Measurements from ENCODE around the gene RPL29.

The RPL29 gene

DNA sequence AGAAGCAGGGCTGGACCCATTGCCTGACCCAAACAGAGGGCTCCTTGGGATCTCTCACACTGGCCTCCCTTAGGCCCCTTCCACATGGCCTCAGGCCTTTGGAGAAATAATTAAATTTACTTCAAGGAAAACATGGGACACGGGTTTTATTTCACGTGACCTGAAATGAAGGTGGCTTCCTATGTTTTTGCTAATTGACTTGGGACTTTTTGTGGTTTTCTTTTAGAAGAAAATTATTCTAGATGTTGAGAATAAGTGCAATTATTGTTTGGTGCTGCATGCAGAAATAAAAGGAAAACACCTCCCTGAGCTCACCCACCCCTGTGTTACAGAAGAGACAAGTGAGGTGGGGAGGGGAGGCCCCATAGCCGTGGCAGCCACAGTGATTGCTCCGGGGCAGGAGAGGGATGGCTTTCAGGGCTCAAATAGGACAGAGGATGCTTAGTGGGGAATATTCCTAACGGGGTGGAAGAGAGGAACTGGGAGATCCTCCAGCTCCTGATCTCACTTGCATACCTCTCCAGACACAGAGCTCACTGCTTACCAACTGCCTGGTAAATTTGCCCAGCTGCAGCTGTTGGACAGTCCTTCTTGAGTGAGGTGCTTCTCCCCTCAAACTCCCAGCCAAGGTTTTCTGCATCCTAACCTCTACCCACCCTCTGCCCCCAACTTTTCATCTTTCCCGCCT is 29.2 kb upstream of the RPL29 start:
- Histone ChIP-seq H3K4me3 (ENCODE audit: low read length) (no peak overlapping the region), H3K36me3 (ENCODE audit: insufficient read depth, low read depth, low read length) (no peaks in the 10 kb centered on the region), H3K9me3 (ENCODE audit: insufficient read depth, low read depth, low read length) (no peaks in the 10 kb centered on the region), H3K27ac (ENCODE audit: low read length) (no peak overlapping the region), H3K27me3 (ENCODE audit: insufficient read depth, low read length) (no peaks in the 10 kb centered on the region), H3K4me1 (ENCODE audit: insufficient read depth, low read length) (no peaks in the 10 kb centered on the region), H3K9ac (ENCODE audit: low read depth, low read length) (no peak overlapping the region)

DNA sequence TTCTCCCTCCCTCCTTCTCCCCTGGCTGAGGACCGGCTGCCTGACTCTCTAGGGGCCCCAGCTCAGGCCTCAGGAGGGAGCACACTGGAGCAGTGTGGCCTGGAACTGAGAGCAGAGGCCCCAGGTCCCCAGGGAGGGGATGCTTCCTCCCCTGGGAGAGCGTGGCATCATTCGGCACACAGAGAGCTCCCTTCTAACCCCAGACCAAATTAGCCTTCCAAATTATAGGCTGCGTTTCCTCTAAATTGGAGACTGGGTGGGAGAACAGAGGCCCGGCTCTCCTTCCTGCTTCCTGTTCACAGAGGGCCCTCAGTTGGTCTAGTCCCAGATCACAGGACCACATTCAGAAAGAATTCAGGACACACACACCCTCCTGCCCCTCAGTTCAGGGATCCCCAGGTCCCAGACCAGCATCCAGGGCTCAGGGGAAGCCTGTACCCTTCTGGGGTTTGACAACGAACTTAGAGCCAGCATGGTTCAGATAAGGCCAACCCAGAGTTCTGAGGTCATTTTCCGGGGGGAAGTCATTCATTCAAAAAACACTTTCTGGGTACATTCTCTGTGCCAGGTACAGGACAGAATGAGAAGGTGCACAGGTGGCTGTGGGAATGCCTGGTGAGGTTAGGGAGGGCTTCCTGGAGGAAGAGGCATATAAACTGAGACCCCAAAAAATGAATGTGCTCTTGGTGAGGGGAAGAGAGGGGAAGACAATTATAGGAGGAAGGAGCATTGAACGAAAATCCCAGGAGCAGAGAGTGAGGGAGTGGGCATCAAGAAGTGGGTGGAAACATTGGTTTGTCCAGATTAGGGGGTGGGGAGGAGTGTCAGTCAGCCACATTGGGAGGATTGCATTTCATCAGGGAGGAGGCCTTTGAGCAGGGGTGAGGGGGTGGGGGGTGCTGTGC is 28.4 kb upstream of the RPL29 start:
- H3K4me1 ChIP-seq (ENCODE audit: insufficient read depth, low read length), result no peaks in the 10 kb centered on the region
- H3K4me3 ChIP-seq (ENCODE audit: low read length), result no peak overlapping the region
- H3K36me3 ChIP-seq (ENCODE audit: insufficient read depth, low read depth, low read length), result no peaks in the 10 kb centered on the region
- H3K9me3 ChIP-seq (ENCODE audit: insufficient read depth, low read depth, low read length), result no peaks in the 10 kb centered on the region
- no peaks in the 10 kb centered on the region for H3K27me3 ChIP-seq (ENCODE audit: insufficient read depth, low read length)
- no peak overlapping the region for H3K27ac ChIP-seq (ENCODE audit: low read length)
- H3K9ac ChIP-seq (ENCODE audit: low read depth, low read length), result no peak overlapping the region

DNA sequence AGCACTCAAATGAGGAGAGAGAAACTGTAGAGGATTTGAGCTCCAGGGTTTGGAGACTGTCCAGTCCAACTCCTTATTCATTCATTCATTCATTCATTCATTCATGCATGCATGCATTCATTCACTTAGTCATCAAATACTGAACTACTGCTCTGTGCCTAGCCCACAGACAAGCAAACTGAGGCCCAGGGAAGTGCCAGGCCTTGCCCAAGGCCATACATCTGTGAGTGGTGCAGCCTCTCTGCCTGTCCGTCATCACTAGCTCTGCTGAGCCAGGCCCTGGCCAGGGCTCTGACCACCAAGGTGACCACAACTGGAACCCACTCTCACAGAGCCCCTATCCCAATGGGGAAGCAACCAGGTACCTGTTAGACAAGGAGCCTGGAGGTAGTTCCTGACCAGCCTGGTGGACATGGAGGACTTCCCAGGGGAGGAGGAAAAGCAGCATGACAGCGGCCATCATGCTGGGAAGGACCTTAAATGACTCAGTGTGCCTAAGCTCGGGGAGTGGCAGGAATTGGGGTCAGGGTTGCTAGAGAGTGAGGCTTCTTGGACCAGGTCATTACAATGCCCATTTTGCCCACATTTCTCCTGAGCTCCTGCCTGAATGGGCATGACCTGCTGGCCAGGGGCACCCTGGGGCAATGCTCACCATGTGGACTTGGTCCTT is 27.5 kb upstream of the RPL29 start:
- Histone ChIP-seq H3K27me3 (ENCODE audit: insufficient read depth, low read length) (no peaks in the 10 kb centered on the region), H3K36me3 (ENCODE audit: insufficient read depth, low read depth, low read length) (no peaks in the 10 kb centered on the region), H3K4me3 (ENCODE audit: low read length) (no peak overlapping the region), H3K9ac (ENCODE audit: low read depth, low read length) (no peak overlapping the region), H3K4me1 (ENCODE audit: insufficient read depth, low read length) (no peaks in the 10 kb centered on the region), H3K9me3 (ENCODE audit: insufficient read depth, low read depth, low read length) (no peaks in the 10 kb centered on the region), H3K27ac (ENCODE audit: low read length) (no peak overlapping the region)

DNA sequence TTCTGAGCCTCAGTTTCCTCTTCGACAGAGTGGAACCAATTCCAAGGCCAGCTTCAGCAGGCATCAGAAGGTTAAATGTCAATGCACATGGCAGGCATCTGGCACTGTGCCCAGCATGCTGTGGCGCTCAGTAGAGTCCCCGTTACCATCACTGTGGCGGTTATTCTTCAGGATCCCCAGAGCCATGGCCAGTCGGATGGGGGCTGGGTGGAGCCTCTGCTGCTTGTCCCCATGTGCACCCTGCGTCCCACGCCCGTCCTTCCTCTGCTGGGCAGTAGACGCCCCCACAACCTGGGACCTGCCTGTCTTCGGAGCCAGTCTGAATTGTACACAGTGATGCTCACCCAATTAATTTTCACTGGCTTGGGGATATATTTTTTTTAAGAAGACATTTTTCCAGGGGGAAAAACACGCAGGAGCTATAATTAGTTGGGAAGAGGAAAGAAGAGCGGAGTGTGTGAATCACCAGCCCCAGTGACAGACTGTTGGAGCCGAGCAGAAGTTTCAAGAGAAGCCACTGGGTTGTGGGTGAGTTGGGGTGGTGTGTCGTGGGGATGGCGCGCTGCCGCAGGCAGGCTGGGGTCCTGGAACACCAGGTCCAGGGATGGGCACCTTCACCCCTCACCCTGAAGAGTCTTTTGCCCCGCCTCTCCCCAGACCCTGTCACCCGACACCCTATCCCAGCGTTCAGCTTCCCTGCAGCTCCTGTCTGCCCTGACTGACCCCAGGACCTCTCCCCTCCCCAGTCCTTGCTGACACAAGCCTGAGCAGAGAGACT is 26.8 kb upstream of the RPL29 start:
- Histone ChIP-seq H3K27me3 (ENCODE audit: insufficient read depth, low read length) (no peaks in the 10 kb centered on the region), H3K9ac (ENCODE audit: low read depth, low read length) (no peak overlapping the region), H3K9me3 (ENCODE audit: insufficient read depth, low read depth, low read length) (no peaks in the 10 kb centered on the region), H3K4me1 (ENCODE audit: insufficient read depth, low read length) (no peaks in the 10 kb centered on the region), H3K4me3 (ENCODE audit: low read length) (no peak overlapping the region), H3K36me3 (ENCODE audit: insufficient read depth, low read depth, low read length) (no peaks in the 10 kb centered on the region), H3K27ac (ENCODE audit: low read length) (no peak overlapping the region)

DNA sequence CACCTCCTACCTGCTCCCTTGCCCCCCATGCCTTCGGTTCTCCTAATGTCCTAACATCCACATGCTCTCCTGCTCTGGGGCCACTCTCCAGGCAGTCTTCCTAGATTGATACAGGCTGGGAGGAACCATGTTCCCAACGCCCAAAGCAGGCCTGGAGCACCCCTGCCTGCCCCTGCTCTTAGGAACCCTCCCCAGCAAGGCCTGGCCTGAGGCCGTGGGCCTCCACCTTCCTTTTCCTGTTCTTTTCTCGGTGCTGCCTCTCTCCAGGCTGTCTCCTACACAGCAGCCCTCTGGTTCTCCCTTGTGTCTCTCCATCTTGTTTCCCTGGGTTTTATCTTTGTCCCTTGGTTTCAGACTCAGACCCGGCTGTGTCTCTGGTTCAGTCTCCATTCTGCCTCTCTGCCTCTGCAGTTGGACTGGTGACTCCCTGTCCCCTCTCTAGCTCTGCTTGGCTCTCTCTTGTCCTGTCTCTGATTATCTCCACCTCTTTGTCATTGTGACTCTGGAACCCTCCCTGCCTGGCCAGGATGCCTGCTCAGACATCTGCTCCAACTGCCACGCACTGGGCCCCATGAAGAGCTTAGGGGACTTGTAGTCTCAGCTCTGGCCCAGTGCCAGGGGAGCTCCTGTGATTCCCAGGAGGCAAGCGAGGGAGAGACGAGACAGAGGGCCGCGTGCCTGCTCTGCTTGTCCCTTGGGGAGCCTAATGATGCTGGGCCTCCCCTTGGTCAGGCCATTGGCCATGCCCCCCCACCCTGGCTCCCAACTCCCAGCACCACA is 26.0 kb upstream of the RPL29 start:
- Histone ChIP-seq H3K27ac (ENCODE audit: low read length) (no peak overlapping the region), H3K9ac (ENCODE audit: low read depth, low read length) (no peak overlapping the region), H3K4me1 (ENCODE audit: insufficient read depth, low read length) (no peaks in the 10 kb centered on the region)

DNA sequence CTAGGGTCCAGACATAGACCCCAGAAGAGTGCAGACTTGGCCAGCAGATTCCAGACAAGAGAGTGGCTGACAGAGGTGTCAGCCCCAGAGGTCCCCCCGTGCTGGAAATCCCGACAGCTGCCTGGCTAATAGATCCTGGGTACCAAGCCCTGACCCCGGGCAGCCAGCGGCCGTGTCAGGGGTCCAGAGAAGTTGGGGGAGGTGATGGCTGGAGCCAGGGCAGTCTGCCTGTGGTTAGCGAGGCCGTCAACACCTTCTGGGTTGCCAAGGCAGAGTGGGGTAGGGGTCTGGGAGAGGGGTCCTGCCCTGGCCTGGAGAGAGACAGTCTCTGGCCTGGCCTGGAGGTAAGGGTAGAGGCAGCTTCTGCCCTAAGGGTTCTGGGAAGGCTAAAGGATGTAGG is 25.1 kb upstream of the RPL29 start:
- no peak overlapping the region for H3K27ac ChIP-seq (ENCODE audit: low read length)
- no peak overlapping the region for H3K4me3 ChIP-seq (ENCODE audit: low read length)

More for the DNA sequence above, 26.0 kb upstream of the RPL29 start:
- H3K27me3 ChIP-seq (ENCODE audit: insufficient read depth, low read length), result no peaks in the 10 kb centered on the region
- H3K36me3 ChIP-seq (ENCODE audit: insufficient read depth, low read depth, low read length), result no peaks in the 10 kb centered on the region
- no peak overlapping the region for H3K4me3 ChIP-seq (ENCODE audit: low read length)
- H3K9me3 ChIP-seq (ENCODE audit: insufficient read depth, low read depth, low read length), result no peaks in the 10 kb centered on the region

DNA sequence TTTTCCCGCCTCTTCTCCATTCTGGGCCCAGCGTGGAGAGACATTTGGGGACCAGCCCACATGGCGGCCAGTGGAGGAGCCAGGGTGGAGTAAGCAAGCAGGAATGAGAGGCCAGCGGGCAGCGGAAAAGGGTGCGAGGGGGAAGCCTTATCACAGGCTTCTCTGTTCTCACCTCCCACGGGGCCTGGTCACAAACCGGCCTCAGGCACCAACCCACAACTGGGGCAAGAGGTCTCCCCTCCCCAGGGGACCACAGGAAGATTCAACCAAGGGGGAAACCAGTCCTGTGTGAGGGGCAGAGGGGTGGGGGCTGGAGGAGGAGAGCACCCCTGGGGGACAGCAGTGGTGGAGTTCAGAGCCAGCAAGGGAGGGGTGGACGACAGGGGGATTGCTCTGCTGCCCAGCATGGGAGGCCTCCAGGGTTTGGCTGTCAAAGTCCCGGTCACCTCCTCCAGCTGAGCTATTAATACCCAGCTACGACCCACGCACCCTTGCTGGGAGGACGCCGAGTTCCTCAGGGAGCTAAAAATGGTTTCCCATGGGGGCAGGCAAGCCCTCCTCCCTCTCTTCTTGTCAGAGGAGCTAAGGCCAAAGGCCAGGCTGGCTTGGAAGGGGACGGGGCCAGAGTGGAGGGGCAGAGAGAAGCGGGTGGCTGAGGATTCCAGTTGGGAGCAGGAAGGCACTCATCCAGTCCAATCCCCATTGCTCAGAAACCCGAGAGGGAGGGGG is 23.8 kb upstream of the RPL29 start:
- H3K4me3 ChIP-seq (ENCODE audit: low read length), result no peak overlapping the region
- no peak overlapping the region for H3K27ac ChIP-seq (ENCODE audit: low read length)
- H3K27me3 ChIP-seq (ENCODE audit: insufficient read depth, low read length), result no peaks in the 10 kb centered on the region
- no peaks in the 10 kb centered on the region for H3K4me1 ChIP-seq (ENCODE audit: insufficient read depth, low read length)
- H3K9ac ChIP-seq (ENCODE audit: low read depth, low read length), result no peak overlapping the region
- H3K9me3 ChIP-seq (ENCODE audit: insufficient read depth, low read depth, low read length), result no peaks in the 10 kb centered on the region
- no peaks in the 10 kb centered on the region for H3K36me3 ChIP-seq (ENCODE audit: insufficient read depth, low read depth, low read length)

More for the DNA sequence above, 25.1 kb upstream of the RPL29 start:
- Histone ChIP-seq H3K27me3 (ENCODE audit: insufficient read depth, low read length) (no peaks in the 10 kb centered on the region), H3K36me3 (ENCODE audit: insufficient read depth, low read depth, low read length) (no peaks in the 10 kb centered on the region), H3K9ac (ENCODE audit: low read depth, low read length) (no peak overlapping the region), H3K9me3 (ENCODE audit: insufficient read depth, low read depth, low read length) (no peaks in the 10 kb centered on the region), H3K4me1 (ENCODE audit: insufficient read depth, low read length) (no peaks in the 10 kb centered on the region)

DNA sequence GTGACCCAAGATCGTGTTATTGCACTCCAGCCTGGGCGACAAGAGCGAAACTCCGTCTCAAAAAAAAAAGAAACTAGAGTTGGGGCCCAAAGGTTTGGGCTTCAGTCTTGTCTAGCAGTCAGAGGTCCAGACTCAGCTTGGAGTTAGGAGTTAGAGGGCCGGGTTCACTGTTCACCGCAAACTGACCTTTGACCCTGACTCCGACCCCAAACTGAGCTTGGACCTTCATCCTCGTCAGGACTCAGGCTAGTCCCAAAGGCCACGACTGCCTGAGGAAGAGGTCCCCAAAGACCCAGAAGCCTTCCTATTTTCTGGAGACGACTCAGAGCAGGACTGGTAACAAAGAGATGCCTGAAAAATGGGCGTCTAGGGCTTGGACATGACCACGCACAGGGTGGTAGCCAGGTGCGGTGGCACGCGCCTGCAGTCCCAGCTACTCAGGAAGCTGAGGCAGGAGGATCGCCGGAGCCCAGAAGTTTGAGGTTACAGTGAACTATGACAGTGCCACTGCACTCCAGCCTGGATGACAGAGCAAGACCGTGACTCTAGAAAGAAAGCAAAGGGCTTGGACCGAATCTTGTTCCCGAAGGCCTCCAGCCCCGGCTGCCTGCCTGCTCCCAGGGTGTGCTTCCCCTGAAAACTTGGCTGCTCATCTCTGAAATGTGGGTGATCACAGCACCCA is 22.8 kb upstream of the RPL29 start:
- H3K9ac ChIP-seq (ENCODE audit: low read depth, low read length), result no peak overlapping the region
- no peaks in the 10 kb centered on the region for H3K9me3 ChIP-seq (ENCODE audit: insufficient read depth, low read depth, low read length)
- H3K36me3 ChIP-seq (ENCODE audit: insufficient read depth, low read depth, low read length), result no peaks in the 10 kb centered on the region
- H3K27ac ChIP-seq (ENCODE audit: low read length), result no peak overlapping the region
- no peak overlapping the region for H3K4me3 ChIP-seq (ENCODE audit: low read length)
- no peaks in the 10 kb centered on the region for H3K27me3 ChIP-seq (ENCODE audit: insufficient read depth, low read length)
- no peaks in the 10 kb centered on the region for H3K4me1 ChIP-seq (ENCODE audit: insufficient read depth, low read length)

DNA sequence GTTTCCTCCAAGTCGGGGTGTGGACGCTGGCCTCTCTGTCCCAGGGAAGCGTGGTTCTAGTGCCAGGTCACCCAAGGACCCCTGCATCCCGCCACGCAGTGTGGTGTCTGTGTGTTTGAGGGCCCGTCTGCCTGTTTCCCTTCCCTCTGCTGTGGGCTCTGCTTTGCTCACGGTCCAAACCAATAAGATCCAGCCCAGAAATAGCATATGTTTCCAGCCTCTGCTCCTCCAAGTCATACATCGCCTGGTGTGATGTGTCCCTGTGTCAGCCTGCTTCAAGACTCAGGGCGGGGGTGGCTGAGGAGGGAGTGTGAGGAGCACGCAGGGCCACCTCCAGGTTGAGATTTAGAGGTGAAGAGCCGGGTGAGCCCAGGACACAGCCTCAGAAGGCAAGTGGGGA is 21.9 kb upstream of the RPL29 start:
- H3K4me3 ChIP-seq (ENCODE audit: low read length), result no peak overlapping the region
- H3K9me3 ChIP-seq (ENCODE audit: insufficient read depth, low read depth, low read length), result no peaks in the 10 kb centered on the region
- H3K36me3 ChIP-seq (ENCODE audit: insufficient read depth, low read depth, low read length), result no peaks in the 10 kb centered on the region
- H3K27me3 ChIP-seq (ENCODE audit: insufficient read depth, low read length), result no peaks in the 10 kb centered on the region
- no peaks in the 10 kb centered on the region for H3K4me1 ChIP-seq (ENCODE audit: insufficient read depth, low read length)
- H3K27ac ChIP-seq (ENCODE audit: low read length), result no peak overlapping the region
- H3K9ac ChIP-seq (ENCODE audit: low read depth, low read length), result no peak overlapping the region

Data from iPS-20b (cell line).